NCI-H2196 treated with DMSO at 0.1 percent for 48 hours (cell line): Measurements from ENCODE around the gene ANKRD60.

Source experiments
- DNase-seq: peaks from one replicate; lab custom pipeline; 2025; ENCODE audit not compliant: unreplicated experiment; lab: John Stamatoyannopoulos, UW

The ANKRD60 gene

GRCh38 chr20:58196402-58197184 lies 31.9 kb downstream of the ANKRD60 start:
- DNase-seq: no peak

- DNase-seq: no peak
Observed at GRCh38 chr20:58195047-58195446, 33.4 kb downstream of the ANKRD60 start.

- no peak for DNase-seq
Observed at GRCh38 chr20:58194175-58194791, 34.2 kb downstream of the ANKRD60 start.

GRCh38 chr20:58192567-58192966 lies 35.9 kb downstream of the ANKRD60 start:
- DNase-seq: no peak

GRCh38 chr20:58192065-58192464 lies 36.4 kb downstream of the ANKRD60 start:
- DNase-seq: no peak

- DNase-seq: no peak
Observed at GRCh38 chr20:58188527-58188926, 39.9 kb downstream of the ANKRD60 start.

GRCh38 chr20:58184984-58185383 lies 43.5 kb downstream of the ANKRD60 start:
- no peak for DNase-seq

GRCh38 chr20:58184063-58184462 lies 44.4 kb downstream of the ANKRD60 start:
- DNase-seq: no peak

- DNase-seq: no peak
Observed at GRCh38 chr20:58182521-58183140, 45.8 kb downstream of the ANKRD60 start.

- DNase-seq: no peak
Observed at GRCh38 chr20:58179432-58180099, 48.9 kb downstream of the ANKRD60 start.

GRCh38 chr20:58179083-58179431 lies 49.4 kb downstream of the ANKRD60 start:
- DNase-seq: no peak

GRCh38 chr20:58177799-58178198 lies 50.7 kb downstream of the ANKRD60 start:
- no peak for DNase-seq

GRCh38 chr20:58175836-58176235 lies 52.6 kb downstream of the ANKRD60 start:
- no peak for DNase-seq

GRCh38 chr20:58175425-58175824 lies 53.0 kb downstream of the ANKRD60 start:
- no peak for DNase-seq

GRCh38 chr20:58174708-58175280 lies 53.7 kb downstream of the ANKRD60 start:
- no peak for DNase-seq

GRCh38 chr20:58173930-58174707 lies 54.3 kb downstream of the ANKRD60 start:
- DNase-seq: no peak

- no peak for DNase-seq
Observed at GRCh38 chr20:58173091-58173490, 55.4 kb downstream of the ANKRD60 start.

GRCh38 chr20:58171796-58172425 lies 56.5 kb downstream of the ANKRD60 start:
- DNase-seq: no peak

GRCh38 chr20:58169450-58169849 lies 59.0 kb downstream of the ANKRD60 start:
- DNase-seq: no peak

- no peak for DNase-seq
Observed at GRCh38 chr20:58168843-58169242, 59.6 kb downstream of the ANKRD60 start.
